Mesenchymal stem cell (in vitro differentiated cells and primary cell): ENCODE results near the gene BIVM. TPM values are rescaled to one million over a fixed set of nuclear protein-coding genes. Genes with fewer than 3 reads are reported as not detected.

Experiments
- DNase-seq: peaks from one replicate; pipeline ENCODE4 v3.0.0-alpha.2; 2013
- H2AFZ ChIP-seq: one replicate; pipeline ENCODE4 v1.6.1; 2013; ENCODE audit warnings: low read depth, mild to moderate bottlenecking, control low read depth, inconsistent platforms, low read length, moderate library complexity
- H2AK5ac ChIP-seq: 2 replicates; pipeline ENCODE4 v1.6.1; 2013; ENCODE audit warnings: low read length, moderate library complexity, mild to moderate bottlenecking, inconsistent platforms; ENCODE audit not compliant: severe bottlenecking
- H2BK120ac ChIP-seq: one replicate; pipeline ENCODE4 v1.6.1; 2013; ENCODE audit warnings: low read depth, mild to moderate bottlenecking, inconsistent platforms, low read length, moderate library complexity
- H2BK12ac ChIP-seq, 2 experiments: one replicate each; pipeline ENCODE4 v1.6.1; 2013; ENCODE audit warnings: inconsistent platforms in 2 of 2, low read length in 2 of 2, mild to moderate bottlenecking in 2 of 2, moderate library complexity in 2 of 2, control low read depth in 1 of 2
- H2BK15ac ChIP-seq: one replicate; pipeline ENCODE4 v1.6.1; 2013; ENCODE audit warnings: mild to moderate bottlenecking, low read depth, inconsistent platforms; ENCODE audit not compliant: poor library complexity, severe bottlenecking
- H2BK5ac ChIP-seq: 2 replicates; pipeline ENCODE4 v1.6.1; 2013; ENCODE audit warnings: low read depth, mild to moderate bottlenecking, low read length, control low read depth, inconsistent platforms; ENCODE audit not compliant: poor library complexity, severe bottlenecking
- H3K14ac ChIP-seq, 2 experiments: one replicate each; pipeline ENCODE4 v1.6.1; 2013; ENCODE audit warnings: inconsistent platforms in 2 of 2, low read length in 2 of 2, control low read depth in 1 of 2, mild to moderate bottlenecking in 1 of 2, moderate library complexity in 1 of 2
- H3K18ac ChIP-seq, 2 experiments: one replicate each; pipeline ENCODE4 v1.6.1; 2013; ENCODE audit warnings: inconsistent platforms in 2 of 2, low read length in 2 of 2, control low read depth in 1 of 2, low read depth in 1 of 2, mild to moderate bottlenecking in 1 of 2
- H3K23ac ChIP-seq, 2 experiments: one replicate each; pipeline ENCODE4 v1.6.1; 2013; ENCODE audit warnings: inconsistent platforms in 2 of 2, low read length in 2 of 2, mild to moderate bottlenecking in 2 of 2, moderate library complexity in 2 of 2, control low read depth in 1 of 2
- H3K27ac ChIP-seq: 2 replicates; pipeline ENCODE4 v1.5.1; 2013; ENCODE audit warnings: mild to moderate bottlenecking, moderate library complexity, low read length, control low read depth, inconsistent platforms; ENCODE audit not compliant: poor library complexity, severe bottlenecking
- H3K27me3 ChIP-seq, 2 experiments: 2 replicates each; pipeline versions ENCODE4 v1.6.1 to v1.7.0; 2013; ENCODE audit warnings: low read length in 2 of 2, mild to moderate bottlenecking in 2 of 2, moderate library complexity in 2 of 2, control low read depth in 1 of 2, inconsistent platforms in 1 of 2; ENCODE audit not compliant: control insufficient read depth in 1 of 2, insufficient read depth in 1 of 2
- H3K36me3 ChIP-seq, 2 experiments: 2 replicates each; pipeline versions ENCODE4 v1.6.1 to v1.7.0; 2013; ENCODE audit warnings: low read length in 2 of 2, control low read depth in 1 of 2, inconsistent platforms in 1 of 2, low read depth in 1 of 2, mild to moderate bottlenecking in 1 of 2; ENCODE audit not compliant: insufficient read depth in 2 of 2, control insufficient read depth in 1 of 2
- H3K4ac ChIP-seq, 2 experiments: one replicate each; pipeline ENCODE4 v1.6.1; 2013; ENCODE audit warnings: inconsistent platforms in 2 of 2, low read length in 2 of 2, mild to moderate bottlenecking in 2 of 2, moderate library complexity in 2 of 2, control low read depth in 1 of 2, low read depth in 1 of 2
- H3K4me1 ChIP-seq: 2 replicates; pipeline ENCODE4 v1.6.1; 2013; ENCODE audit warnings: low read depth, low read length, control low read depth; ENCODE audit not compliant: control insufficient read depth, insufficient read depth
- H3K4me2 ChIP-seq: 2 replicates; pipeline ENCODE4 v1.6.1; 2013; ENCODE audit warnings: low read length, mild to moderate bottlenecking, inconsistent platforms; ENCODE audit not compliant: poor library complexity, severe bottlenecking
- H3K4me3 ChIP-seq, 2 experiments: 2 replicates each; pipeline versions ENCODE4 v1.5.1 to v1.7.0; 2013; ENCODE audit warnings: low read length in 2 of 2, mild to moderate bottlenecking in 2 of 2, control low read depth in 1 of 2, low read depth in 1 of 2; ENCODE audit not compliant: insufficient read depth in 1 of 2
- H3K79me1 ChIP-seq: replicated peaks from 2 replicates; pipeline ENCODE4 v1.6.1; 2013; ENCODE audit warnings: mild to moderate bottlenecking, control low read depth, low read length, inconsistent platforms; ENCODE audit not compliant: poor library complexity, severe bottlenecking
- H3K9ac ChIP-seq: 2 replicates; pipeline ENCODE4 v1.7.0; 2013; ENCODE audit warnings: mild to moderate bottlenecking, low read length, moderate library complexity
- H3K9me3 ChIP-seq: 2 replicates; pipeline ENCODE4 v1.7.0; 2013; ENCODE audit warnings: mild to moderate bottlenecking, low read length; ENCODE audit not compliant: control insufficient read depth
- H4K8ac ChIP-seq: one replicate; pipeline ENCODE4 v1.6.1; 2013; ENCODE audit warnings: inconsistent platforms, mild to moderate bottlenecking, low read length, moderate library complexity
- H4K91ac ChIP-seq: one replicate; pipeline ENCODE4 v1.6.1; 2013; ENCODE audit warnings: mild to moderate bottlenecking, low read length, inconsistent platforms
- WGBS: methylation state at CpG from one replicate; pipeline ENCODE4 v1.1.7; 2013; ENCODE audit warnings: mixed read lengths; 5-methylcytosine and 5-hydroxymethylcytosine counted together
- polyA plus RNA-seq, 2 experiments: library from polyadenylated mRNA; stranded (reverse); fragments of 200-250 nt; gene quantifications; one replicate each; pipeline ENCODE4 v1.2.3, GENCODE V29; 2013

The BIVM gene
- 12.7 TPM for polyA plus RNA-seq (2013, experiment 1 of 2)
- polyA plus RNA-seq (2013, experiment 2 of 2): 12.8 TPM

DNA sequence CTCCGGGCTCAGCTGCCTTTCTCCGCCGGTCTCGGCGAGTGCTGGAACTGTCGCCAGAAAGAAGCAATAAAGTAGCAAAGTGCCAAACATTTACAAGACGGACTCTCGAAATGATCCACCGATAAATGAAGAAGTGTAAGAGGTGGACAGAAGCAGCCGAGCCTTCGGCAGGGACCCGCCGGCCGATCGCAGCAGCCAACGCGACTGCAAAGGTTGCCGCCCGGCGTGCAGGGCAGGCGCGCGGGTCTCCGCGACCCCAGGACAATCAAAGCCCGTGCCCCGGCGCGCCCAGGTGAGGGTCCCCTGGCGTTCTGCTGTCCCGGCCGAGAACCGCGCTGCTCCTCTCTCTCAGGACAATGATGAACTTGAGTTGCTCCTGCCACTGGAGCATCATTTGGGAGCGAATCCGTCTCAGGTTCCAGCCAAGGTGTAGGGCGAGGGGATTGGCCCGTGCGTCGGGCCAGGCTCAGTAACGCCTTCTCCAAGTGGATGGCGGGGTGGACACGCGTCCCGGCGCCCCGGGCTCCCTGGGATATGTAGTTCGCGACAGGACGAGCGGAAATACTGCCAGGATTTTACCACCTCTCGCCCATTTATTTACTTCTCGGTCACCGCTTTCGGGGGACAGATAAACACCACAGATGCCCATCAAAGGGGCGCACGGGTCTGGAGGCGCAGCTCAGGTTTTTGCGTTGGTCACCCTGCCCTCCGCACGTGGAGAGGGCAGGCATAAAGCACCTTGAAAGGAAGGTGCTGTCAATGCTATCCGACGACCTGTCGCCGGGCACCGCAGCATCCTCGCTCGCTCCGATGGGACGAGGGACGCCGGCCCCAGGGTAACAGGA lies at the start of gene BIVM, which contains the start of gene POGLUT2:
Gene BIVM, plus strand, starts transcription at position 539 of the 845 bp plus-strand sequence. CDS start 8,149 bp downstream, outside the sequence.
Gene POGLUT2, minus strand, starts transcription at position 396 of the 845 bp plus-strand sequence. Its CDS starts 306 bp downstream, at position 90.
- peak; percentile 92 for DNase-seq
- peak within 1 kb of the TSS; percentile 89 for H2BK15ac ChIP-seq
- H2BK120ac ChIP-seq: peak within 1 kb of the TSS; percentile 64
- H4K8ac ChIP-seq: peak within 1 kb of the TSS; percentile 93
- H3K18ac ChIP-seq: peak within 1 kb of the TSS; percentile 86 to 94
- no peaks in the 10 kb centered on the region for H3K27me3 ChIP-seq
- H3K4me1 ChIP-seq: peaks cover 11% of the 10 kb centered on the region
- H2BK12ac ChIP-seq: peak within 1 kb of the TSS; percentile 56 to 77
- H2AK5ac ChIP-seq: peak within 1 kb of the TSS; percentile 44
- H3K36me3 ChIP-seq: peaks cover 7 to 9% of the 10 kb centered on the region in 2 experiments
- peak within 1 kb of the TSS; percentile 60 to 99 for H3K4ac ChIP-seq
- H3K23ac ChIP-seq: peak within 1 kb of the TSS in 1 of 2 experiments; percentile 41
- H2BK5ac ChIP-seq: peak within 1 kb of the TSS; percentile 90
- H2AFZ ChIP-seq: peak within 1 kb of the TSS; percentile 93
- peak within 1 kb of the TSS; percentile 83 for H3K4me2 ChIP-seq
- peaks cover 5% of the 10 kb centered on the region for H3K79me1 ChIP-seq
- WGBS: 1% methylated on average over 72 of the region's 72 CpGs
- peak within 1 kb of the TSS; percentile 91 to 98 for H3K4me3 ChIP-seq
- peak within 1 kb of the TSS in 1 of 2 experiments; percentile 95 for H3K14ac ChIP-seq
- H3K9ac ChIP-seq: peak within 1 kb of the TSS; percentile 90
- no peaks in the 10 kb centered on the region for H3K9me3 ChIP-seq
- H4K91ac ChIP-seq: peak within 1 kb of the TSS; percentile 94
- peak within 1 kb of the TSS; percentile 86 for H3K27ac ChIP-seq

- H3K18ac ChIP-seq: no peak overlapping the region
- no peak overlapping the region for H2BK120ac ChIP-seq
- no peaks in the 10 kb centered on the region for H3K4me1 ChIP-seq
- no peak overlapping the region for H2BK15ac ChIP-seq
- no peak overlapping the region for H2AK5ac ChIP-seq
- H3K79me1 ChIP-seq: no peaks in the 10 kb centered on the region
- H2BK5ac ChIP-seq: no peak overlapping the region
- H3K4me3 ChIP-seq: no peak overlapping the region
- H3K27me3 ChIP-seq: peaks cover 0 to 5% of the 10 kb centered on the region in 2 experiments
- no peak overlapping the region for H4K91ac ChIP-seq
- no peak overlapping the region for H3K4me2 ChIP-seq
- H3K36me3 ChIP-seq: no peaks in the 10 kb centered on the region
- peaks cover 1% of the 10 kb centered on the region for H3K9me3 ChIP-seq
- H2BK12ac ChIP-seq: no peak overlapping the region
- H3K4ac ChIP-seq: no peak overlapping the region
- 76% methylated on average over 3 of the region's 3 CpGs for WGBS
- no peak for DNase-seq
- H3K14ac ChIP-seq: no peak overlapping the region
- no peak overlapping the region for H3K23ac ChIP-seq
- no peak overlapping the region for H3K9ac ChIP-seq
- no peak overlapping the region for H2AFZ ChIP-seq
- H4K8ac ChIP-seq: no peak overlapping the region
- H3K27ac ChIP-seq: no peak overlapping the region
These were observed 47.0 kb upstream of the BIVM start for GRCh38 chr13:102751886-102752285.

- Histone ChIP-seq H3K18ac (no peak overlapping the region), H4K91ac (no peak overlapping the region), H3K27me3 (no peaks in the 10 kb centered on the region), H2BK5ac (no peak overlapping the region), H3K4me1 (no peaks in the 10 kb centered on the region), H3K9ac (no peak overlapping the region), H2BK120ac (no peak overlapping the region), H3K36me3 (no peaks in the 10 kb centered on the region), H3K4me3 (no peak overlapping the region), H4K8ac (no peak overlapping the region), H2BK12ac (no peak overlapping the region), H3K27ac (no peak overlapping the region), H2AK5ac (no peak overlapping the region), H2AFZ (no peak overlapping the region), H3K4ac (no peak overlapping the region), H3K9me3 (no peaks in the 10 kb centered on the region), H3K4me2 (no peak overlapping the region), H3K79me1 (no peaks in the 10 kb centered on the region), H3K23ac (no peak overlapping the region), H3K14ac (no peak overlapping the region), H2BK15ac (no peak overlapping the region)
- no peak for DNase-seq
- WGBS: 93% methylated on average over 1 of the region's 1 CpG
These were observed 41.9 kb upstream of the BIVM start for GRCh38 chr13:102757006-102757405.

GRCh38 chr13:102758842-102759241 lies 40.1 kb upstream of the BIVM start:
- H3K4ac ChIP-seq: no peak overlapping the region
- no peaks in the 10 kb centered on the region for H3K36me3 ChIP-seq
- no peak overlapping the region for H3K14ac ChIP-seq
- no peaks in the 10 kb centered on the region for H3K9me3 ChIP-seq
- H2BK5ac ChIP-seq: no peak overlapping the region
- no peak overlapping the region for H2AFZ ChIP-seq
- H3K4me2 ChIP-seq: no peak overlapping the region
- no peak for DNase-seq
- no peak overlapping the region for H3K18ac ChIP-seq
- no peak overlapping the region for H4K8ac ChIP-seq
- H2AK5ac ChIP-seq: no peak overlapping the region
- H3K27ac ChIP-seq: no peak overlapping the region
- WGBS: 97% methylated on average over 1 of the region's 2 CpGs
- H3K23ac ChIP-seq: no peak overlapping the region
- no peak overlapping the region for H2BK120ac ChIP-seq
- H4K91ac ChIP-seq: no peak overlapping the region
- no peaks in the 10 kb centered on the region for H3K79me1 ChIP-seq
- no peak overlapping the region for H3K4me3 ChIP-seq
- no peaks in the 10 kb centered on the region for H3K27me3 ChIP-seq
- no peak overlapping the region for H3K9ac ChIP-seq
- no peak overlapping the region for H2BK15ac ChIP-seq
- no peaks in the 10 kb centered on the region for H3K4me1 ChIP-seq
- H2BK12ac ChIP-seq: no peak overlapping the region
